ENCODE data around the gene ZNF384.

GRCh38 chr12:6635856-6636531, 53.2 kb downstream of the ZNF384 start, which contains the start of gene LPAR5:
- TF ChIP-seq REST (IDR thresholded peaks at IDR 0.05; ENCODE audit: unreplicated experiment) (no peak), CTCF (conservative IDR thresholded peaks at IDR 0.05; ENCODE audit: low read depth in 2 of 2) (no peak), EZH2 (IDR thresholded peaks at IDR 0.05; ENCODE audit: low read depth, unreplicated experiment) (no peak), POLR2AphosphoS5 (IDR thresholded peaks at IDR 0.05; ENCODE audit: low read depth) (no peak), EZH2phosphoT487 (IDR thresholded peaks at IDR 0.05; ENCODE audit: unreplicated experiment) (no peak), CREB1 (CRISPR knock-in tag; IDR thresholded peaks at IDR 0.05; ENCODE audit: low read depth) (no peak), JUNB (IDR thresholded peaks at IDR 0.05; ENCODE audit: unreplicated experiment) (no peak), ZNF114 (CRISPR knock-in tag; IDR thresholded peaks at IDR 0.05) (no peak), NANOG (IDR thresholded peaks at IDR 0.05; ENCODE audit: borderline replicate concordance) (no peak), ZNF462 (CRISPR knock-in tag; IDR thresholded peaks at IDR 0.05) (no peak), ZNF331 (CRISPR knock-in tag; IDR thresholded peaks at IDR 0.05; ENCODE audit: low read depth) (no peak)
- TF ChIP-seq, protein P1, sequence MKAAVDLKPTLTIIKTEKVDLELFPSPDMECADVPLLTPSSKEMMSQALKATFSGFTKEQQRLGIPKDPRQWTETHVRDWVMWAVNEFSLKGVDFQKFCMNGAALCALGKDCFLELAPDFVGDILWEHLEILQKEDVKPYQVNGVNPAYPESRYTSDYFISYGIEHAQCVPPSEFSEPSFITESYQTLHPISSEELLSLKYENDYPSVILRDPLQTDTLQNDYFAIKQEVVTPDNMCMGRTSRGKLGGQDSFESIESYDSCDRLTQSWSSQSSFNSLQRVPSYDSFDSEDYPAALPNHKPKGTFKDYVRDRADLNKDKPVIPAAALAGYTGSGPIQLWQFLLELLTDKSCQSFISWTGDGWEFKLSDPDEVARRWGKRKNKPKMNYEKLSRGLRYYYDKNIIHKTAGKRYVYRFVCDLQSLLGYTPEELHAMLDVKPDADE (IDR thresholded peaks at IDR 0.05): no peak

All from GM23338 (cell line).